ENCODE results near the gene C9orf153.

The C9orf153 gene

GRCh38 chr9:86185872-86186271 lies 73.6 kb downstream of the C9orf153 start:
- DNase-seq, result no peak

GRCh38 chr9:86184138-86184524 lies 75.3 kb downstream of the C9orf153 start:
- no peak for DNase-seq

GRCh38 chr9:86183229-86184137 lies 76.0 kb downstream of the C9orf153 start:
- no peak for DNase-seq

GRCh38 chr9:86181379-86182315 lies 77.8 kb downstream of the C9orf153 start:
- no peak for DNase-seq

GRCh38 chr9:86178503-86178902 lies 81.0 kb downstream of the C9orf153 start:
- DNase-seq, result no peak

GRCh38 chr9:86177995-86178394 lies 81.5 kb downstream of the C9orf153 start:
- no peak for DNase-seq

GRCh38 chr9:86176468-86176867 lies 83.0 kb downstream of the C9orf153 start:
- DNase-seq, result no peak

- no peak for DNase-seq
Measured at GRCh38 chr9:86175743-86176456, 83.6 kb downstream of the C9orf153 start.

GRCh38 chr9:86175223-86175622 lies 84.2 kb downstream of the C9orf153 start:
- DNase-seq, result no peak
